Keratinocyte (primary cell): Measurements from ENCODE around the gene SIK3. TPM values are rescaled to one million over a fixed set of nuclear protein-coding genes. Genes with fewer than 3 reads are reported as not detected.
A peak's percentile ranks its signal among the peaks of the same experiment; 100 is the strongest.

Source experiments
- DNase-seq: peaks from one replicate; pipeline ENCODE4 v3.0.0-alpha.2; 2011; ENCODE audit warnings: low read depth, missing footprints, low spot score
- FAIRE-seq: peaks from 2 replicates; lab custom pipeline; 2011; peaks lifted over from hg19 to GRCh38; lab: Jason Lieb, UNC
- H2AFZ ChIP-seq: 2 replicates; pipeline ENCODE4 v1.6.0; 2012; ENCODE audit warnings: low read length, control low read depth, inconsistent platforms; ENCODE audit not compliant: control insufficient read depth
- H3K27ac ChIP-seq: 2 replicates; pipeline ENCODE4 v1.5.1; 2011; ENCODE audit warnings: low read length; ENCODE audit not compliant: control insufficient read depth, insufficient read depth
- H3K27me3 ChIP-seq: 3 replicates; pipeline ENCODE4 v1.6.0; 2011; ENCODE audit warnings: low read length; ENCODE audit not compliant: control insufficient read depth, insufficient read depth; ENCODE audit errors: extremely low read depth
- H3K36me3 ChIP-seq, 2 experiments: 2 replicates in 1 of 2; 3 replicates in 1 of 2; pipeline ENCODE4 v1.5.1; 2011; ENCODE audit warnings: low read length in 2 of 2, mild to moderate bottlenecking in 1 of 2; ENCODE audit not compliant: control insufficient read depth in 2 of 2, insufficient read depth in 2 of 2; ENCODE audit errors: extremely low read depth in 1 of 2
- H3K4me1 ChIP-seq: 3 replicates; pipeline ENCODE4 v1.5.1; 2011; ENCODE audit warnings: low read length; ENCODE audit not compliant: control insufficient read depth, insufficient read depth; ENCODE audit errors: extremely low read depth
- H3K4me2 ChIP-seq: 3 replicates; pipeline ENCODE4 v1.6.0; 2011; ENCODE audit warnings: low read depth, low read length; ENCODE audit not compliant: control insufficient read depth, insufficient read depth; ENCODE audit errors: extremely low read depth
- H3K4me3 ChIP-seq, 3 experiments: fragments of 200-600 bp in 1 of 3; sonication (generic) in 1 of 3; 2 replicates in 2 of 3; 3 replicates in 1 of 3; pipeline ENCODE4 v1.5.1; 2011 to 2016; ENCODE audit warnings: low read length in 3 of 3, mild to moderate bottlenecking in 3 of 3, control low read depth in 2 of 3, inconsistent platforms in 1 of 3, low read depth in 1 of 3, mixed read lengths in 1 of 3, mixed run types in 1 of 3, moderate library complexity in 1 of 3; ENCODE audit not compliant: control insufficient read depth in 2 of 3, insufficient read depth in 2 of 3; ENCODE audit errors: extremely low read depth in 1 of 3
- H3K79me2 ChIP-seq: 2 replicates; pipeline ENCODE4 v1.6.0; 2012; ENCODE audit warnings: low read length; ENCODE audit not compliant: control insufficient read depth, insufficient read depth
- H3K9ac ChIP-seq: 3 replicates; pipeline ENCODE4 v1.6.0; 2011; ENCODE audit warnings: low read length; ENCODE audit not compliant: control insufficient read depth, insufficient read depth; ENCODE audit errors: extremely low read depth
- H3K9me1 ChIP-seq: 3 replicates; pipeline ENCODE4 v1.6.0; 2011; ENCODE audit warnings: low read length; ENCODE audit not compliant: control insufficient read depth, insufficient read depth; ENCODE audit errors: extremely low read depth
- H3K9me3 ChIP-seq: 2 replicates; pipeline ENCODE4 v1.5.1; 2012; ENCODE audit warnings: low read depth, low read length; ENCODE audit not compliant: control insufficient read depth
- H4K20me1 ChIP-seq: 3 replicates; pipeline ENCODE4 v1.6.0; 2011; ENCODE audit warnings: low read length; ENCODE audit not compliant: control insufficient read depth, insufficient read depth; ENCODE audit errors: extremely low read depth
- EZH2 ChIP-seq: IDR thresholded peaks from one replicate; pipeline ENCODE4 v1.6.1; 2012; ENCODE audit warnings: inconsistent platforms, mild to moderate bottlenecking, low read length, moderate library complexity
- dilution Hi-C: fragments of 300-500 bp; cut with MboI; formaldehyde crosslinking; loops from one replicate; pipeline ENCODE4 v1.7.0; 2020; ENCODE audit warnings: low sequenced_read_pairs; ENCODE audit not compliant: extremely low pct_ligation_motif_present
- polyA plus RNA-seq, 5 experiments: library from polyadenylated mRNA; depleted of rRNA in 3 of 5; stranded (reverse) in 3 of 5; stranded (forward) in 1 of 5; unstranded in 1 of 5; fragments of >200 nt; gene quantifications; 1 replicate in 1 of 5; 2 replicates in 3 of 5; 3 replicates in 1 of 5; pipeline versions ENCODE4 v1.2.1 to v1.2.3, GENCODE V29; 2011 to 2012; ENCODE audit warnings: missing spikeins in 2 of 5, low read depth in 1 of 5, low replicate concordance in 1 of 5
- TF ChIP-seq, protein P1 (sequence below), 3 experiments: IDR thresholded peaks in 1 of 3; conservative IDR thresholded peaks in 1 of 3; optimal IDR thresholded peaks in 1 of 3; 2 replicates in 2 of 3; 3 replicates in 1 of 3; pipeline versions ENCODE3 to v1.5.1; 2011; ENCODE audit warnings: low read length in 3 of 3, mild to moderate bottlenecking in 3 of 3, moderate library complexity in 2 of 3, control low read depth in 1 of 3, inconsistent platforms in 1 of 3; ENCODE audit not compliant: insufficient read depth in 2 of 3; ENCODE audit errors: extremely low read depth in 1 of 3

SIK3 gene
- polyA plus RNA-seq, 1 donor (not counting 4 experiments of a cell fraction or from before 2014, with no cell fraction given), result 8.2 TPM

DNA sequence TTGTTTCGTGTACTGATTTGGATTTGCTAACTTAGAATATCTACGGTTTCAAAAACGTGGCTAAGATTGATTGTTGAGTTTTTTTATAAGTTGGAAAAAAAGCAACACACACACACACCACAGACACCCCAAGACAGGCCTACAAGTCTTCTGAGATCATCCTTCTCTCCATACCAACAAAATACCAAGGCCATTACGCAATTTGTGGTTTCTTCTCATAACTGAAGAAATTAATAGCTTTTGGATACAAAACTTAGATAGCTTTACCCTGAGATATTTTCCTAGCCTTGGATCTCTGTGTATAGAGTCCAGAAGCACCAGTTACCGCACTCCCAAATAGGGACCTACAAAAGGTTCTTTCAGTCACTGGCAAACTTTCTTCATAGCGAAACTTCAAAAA is 113.6 kb downstream of the SIK3 start:
- H3K4me3 ChIP-seq, result no peak overlapping the region
- peak; percentile 92 for FAIRE-seq
- H3K27ac ChIP-seq, result peak overlapping the region; percentile 35
- no peak overlapping the region for H2AFZ ChIP-seq
- peaks cover 4% of the 10 kb centered on the region for H4K20me1 ChIP-seq
- no peaks in the 10 kb centered on the region for H3K36me3 ChIP-seq
- DNase-seq, result peak; percentile 62
- H3K79me2 ChIP-seq, result peaks cover 42% of the 10 kb centered on the region
- peak overlapping the region; percentile 52 for H3K4me2 ChIP-seq
- no peaks in the 10 kb centered on the region for H3K9me1 ChIP-seq
- H3K4me1 ChIP-seq, result peaks cover 46% of the 10 kb centered on the region
- H3K27me3 ChIP-seq, result no peaks in the 10 kb centered on the region
- H3K9ac ChIP-seq, result no peak overlapping the region
- H3K9me3 ChIP-seq, result no peaks in the 10 kb centered on the region
- dilution Hi-C loops, result no loop called here
- TF ChIP-seq, protein P1, sequence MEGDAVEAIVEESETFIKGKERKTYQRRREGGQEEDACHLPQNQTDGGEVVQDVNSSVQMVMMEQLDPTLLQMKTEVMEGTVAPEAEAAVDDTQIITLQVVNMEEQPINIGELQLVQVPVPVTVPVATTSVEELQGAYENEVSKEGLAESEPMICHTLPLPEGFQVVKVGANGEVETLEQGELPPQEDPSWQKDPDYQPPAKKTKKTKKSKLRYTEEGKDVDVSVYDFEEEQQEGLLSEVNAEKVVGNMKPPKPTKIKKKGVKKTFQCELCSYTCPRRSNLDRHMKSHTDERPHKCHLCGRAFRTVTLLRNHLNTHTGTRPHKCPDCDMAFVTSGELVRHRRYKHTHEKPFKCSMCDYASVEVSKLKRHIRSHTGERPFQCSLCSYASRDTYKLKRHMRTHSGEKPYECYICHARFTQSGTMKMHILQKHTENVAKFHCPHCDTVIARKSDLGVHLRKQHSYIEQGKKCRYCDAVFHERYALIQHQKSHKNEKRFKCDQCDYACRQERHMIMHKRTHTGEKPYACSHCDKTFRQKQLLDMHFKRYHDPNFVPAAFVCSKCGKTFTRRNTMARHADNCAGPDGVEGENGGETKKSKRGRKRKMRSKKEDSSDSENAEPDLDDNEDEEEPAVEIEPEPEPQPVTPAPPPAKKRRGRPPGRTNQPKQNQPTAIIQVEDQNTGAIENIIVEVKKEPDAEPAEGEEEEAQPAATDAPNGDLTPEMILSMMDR (optimal IDR thresholded peaks at IDR 0.05 in 1 of 3, IDR thresholded peaks at IDR 0.05 in 1 of 3, conservative IDR thresholded peaks at IDR 0.05 in 1 of 3; ENCODE audit: extremely low read depth in 1 of 3, insufficient read depth in 2 of 3, low read length in 3 of 3), result no peak
- no peak for TF ChIP-seq EZH2

DNA sequence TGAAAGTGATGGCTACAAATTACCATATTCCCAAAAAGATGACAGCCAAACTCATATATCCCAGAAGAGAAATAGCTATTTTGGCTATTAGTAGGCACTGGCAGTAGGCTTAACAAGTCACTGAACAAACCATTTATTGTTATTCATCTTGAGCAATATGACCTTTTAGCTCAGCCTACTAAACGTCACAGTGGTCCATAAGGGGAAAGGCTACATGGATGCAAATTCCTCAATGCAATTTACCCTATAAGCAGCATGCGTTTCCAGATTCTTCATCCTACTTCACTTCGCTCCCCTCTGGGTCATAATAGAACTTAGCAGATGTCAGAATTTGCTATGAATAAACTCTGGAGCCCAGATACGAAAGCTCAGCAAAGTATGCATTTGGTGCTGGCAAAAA is 114.0 kb downstream of the SIK3 start:
- TF ChIP-seq, protein P1 (optimal IDR thresholded peaks at IDR 0.05 in 1 of 3, IDR thresholded peaks at IDR 0.05 in 1 of 3, conservative IDR thresholded peaks at IDR 0.05 in 1 of 3; ENCODE audit: extremely low read depth in 1 of 3, insufficient read depth in 2 of 3, low read length in 3 of 3), result no peak
- no peak for TF ChIP-seq EZH2
- Histone ChIP-seq H3K36me3 (no peaks in the 10 kb centered on the region), H3K27ac (peak overlapping the region; percentile 4), H4K20me1 (peaks cover 4% of the 10 kb centered on the region), H3K4me2 (peak overlapping the region; percentile 52), H3K4me3 (no peak overlapping the region), H3K9me1 (no peaks in the 10 kb centered on the region), H3K9ac (no peak overlapping the region), H3K4me1 (peaks cover 45% of the 10 kb centered on the region), H2AFZ (no peak overlapping the region), H3K79me2 (peaks cover 42% of the 10 kb centered on the region), H3K9me3 (no peaks in the 10 kb centered on the region), H3K27me3 (no peaks in the 10 kb centered on the region)
- no peak for FAIRE-seq
- no peak for DNase-seq
- dilution Hi-C loops, result no loop called here
